HL-60/S4 treated with phorbol 12-myristate 13-acetate at 8.2 ng/mL for 4 days and 3 days (cell line): Measurements from ENCODE around the gene SHROOM2.

Experiments
- in situ Hi-C: fragments of 300-500 bp; cut with MboI; formaldehyde crosslinking; loops from 2 replicates; pipeline ENCODE4 v1.15.0; 2022; ENCODE audit warnings: low sequenced_read_pairs

The SHROOM2 gene

GRCh38 chrX:9927698-9928482, 141.7 kb downstream of the SHROOM2 start:
- in situ Hi-C loops, result no loop called here

GRCh38 chrX:9935436-9935835, 149.2 kb downstream of the SHROOM2 start:
- in situ Hi-C loops, result no loop called here

DNA sequence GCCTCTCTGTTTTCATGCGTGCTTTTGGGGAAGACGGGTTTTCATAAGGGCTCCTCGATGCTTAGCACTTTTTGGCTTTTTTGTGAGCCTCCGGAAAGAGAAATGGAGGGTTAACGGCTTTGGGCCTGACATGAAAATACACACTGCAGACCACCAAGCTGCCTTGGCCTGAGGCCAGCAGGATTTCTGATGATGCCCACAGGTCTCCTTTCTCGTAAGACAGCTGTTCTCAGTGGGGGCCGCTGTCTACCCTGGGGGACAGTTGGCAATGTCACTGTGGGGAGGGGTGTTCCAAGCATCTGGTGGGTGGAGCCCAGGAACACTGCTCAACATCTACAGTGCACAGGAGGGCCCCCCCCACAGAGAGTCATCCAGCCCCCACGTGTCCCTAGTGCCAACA, 151.5 kb downstream of the SHROOM2 start:
- in situ Hi-C loops, result no loop called here

GRCh38 chrX:9938516-9938915, 152.3 kb downstream of the SHROOM2 start:
- in situ Hi-C loops, result no loop called here

- in situ Hi-C loops, result no loop called here
These were observed 154.2 kb downstream of the SHROOM2 start for GRCh38 chrX:9940421-9940820.

DNA sequence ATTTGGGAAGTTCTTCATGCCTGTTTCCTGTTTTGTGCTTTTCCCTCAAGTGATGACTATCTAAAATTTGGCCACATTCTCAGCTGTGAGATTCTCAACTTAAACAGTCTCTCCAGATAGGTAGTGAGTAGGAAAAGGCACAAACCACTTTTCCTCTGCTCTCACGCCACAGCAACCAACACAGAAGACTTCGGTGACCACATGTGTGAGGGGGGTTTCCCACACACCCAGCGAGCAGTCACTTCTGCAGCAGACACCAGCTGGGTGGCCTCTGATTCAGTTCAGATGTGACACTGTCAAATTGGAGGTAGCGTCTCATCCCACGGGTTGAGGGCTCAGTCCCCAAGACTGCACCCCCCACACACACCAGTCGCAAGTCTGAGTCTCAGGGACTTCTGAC, 155.9 kb downstream of the SHROOM2 start:
- in situ Hi-C loops, result no loop called here

GRCh38 chrX:9943420-9943819, 157.2 kb downstream of the SHROOM2 start:
- in situ Hi-C loops, result no loop called here

DNA sequence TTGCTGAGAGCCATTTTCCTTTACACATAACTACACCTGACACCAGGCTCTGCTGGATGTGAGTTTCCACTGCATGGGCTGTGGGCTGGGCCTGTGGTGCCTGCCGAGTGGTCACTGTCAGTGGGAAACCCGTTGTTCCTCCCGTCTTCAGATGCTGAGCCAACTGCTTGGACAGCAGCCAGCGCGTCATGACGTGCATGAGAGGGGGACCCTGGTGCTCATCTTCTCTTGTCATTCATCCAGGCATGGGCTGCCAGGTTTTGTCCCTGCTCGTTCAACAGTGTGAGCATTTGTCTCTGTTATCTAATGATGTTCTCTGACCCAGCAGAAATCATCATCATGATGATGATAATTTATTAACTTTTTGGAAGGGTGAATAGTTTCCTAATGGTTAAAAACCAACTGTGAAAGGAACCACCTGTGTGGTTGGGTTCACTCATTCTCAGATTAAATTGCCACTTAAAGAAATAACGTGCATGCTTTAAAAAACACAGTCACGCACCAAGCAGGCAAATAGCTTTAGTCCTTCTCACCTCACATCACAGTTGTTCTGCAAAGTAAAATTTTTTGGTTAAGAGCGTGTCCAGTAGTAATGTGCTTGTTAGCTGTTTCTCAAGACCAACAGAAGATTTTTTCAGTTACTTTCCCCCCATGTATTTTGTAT, 161.0 kb downstream of the SHROOM2 start:
- in situ Hi-C loops, result no loop called here

DNA sequence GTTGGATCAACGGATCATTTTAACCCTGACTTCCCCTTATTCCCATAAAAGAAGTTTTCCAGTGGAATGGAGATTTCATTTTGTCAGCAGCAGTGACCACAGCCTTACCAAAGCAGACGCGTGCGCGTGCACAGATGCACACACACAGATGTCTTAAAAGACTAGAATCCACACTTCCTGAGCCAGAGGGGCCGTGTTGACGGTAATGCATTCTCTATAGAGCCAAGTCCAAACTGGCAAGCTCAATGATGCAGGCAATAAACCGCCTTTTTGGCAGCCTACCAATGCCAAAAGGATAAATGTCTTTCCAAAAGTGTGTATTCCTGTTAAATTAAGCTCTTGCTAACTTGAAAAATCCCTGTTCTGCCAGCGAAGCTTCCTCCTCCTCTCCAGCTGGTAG, 162.2 kb downstream of the SHROOM2 start:
- in situ Hi-C loops, result no loop called here

DNA sequence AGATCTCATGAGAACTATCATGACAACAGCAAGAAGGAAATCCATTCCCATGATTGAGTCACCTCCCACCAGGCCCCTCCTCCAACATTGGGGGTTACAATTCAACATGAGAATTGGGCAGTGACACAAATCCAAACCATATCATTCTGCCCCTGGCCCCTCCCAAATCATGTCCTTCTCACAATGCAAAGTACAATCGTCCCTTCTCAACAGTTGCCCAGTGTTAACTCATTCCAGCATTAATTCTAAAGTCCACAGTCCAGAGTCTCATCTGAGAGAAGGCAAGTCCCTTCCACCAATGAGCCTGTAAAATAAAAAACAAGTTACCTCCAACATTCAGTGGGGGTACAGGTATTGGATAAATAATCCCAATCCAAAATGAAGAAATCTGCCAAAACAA, 166.1 kb downstream of the SHROOM2 start:
- in situ Hi-C loops, result no loop called here

DNA sequence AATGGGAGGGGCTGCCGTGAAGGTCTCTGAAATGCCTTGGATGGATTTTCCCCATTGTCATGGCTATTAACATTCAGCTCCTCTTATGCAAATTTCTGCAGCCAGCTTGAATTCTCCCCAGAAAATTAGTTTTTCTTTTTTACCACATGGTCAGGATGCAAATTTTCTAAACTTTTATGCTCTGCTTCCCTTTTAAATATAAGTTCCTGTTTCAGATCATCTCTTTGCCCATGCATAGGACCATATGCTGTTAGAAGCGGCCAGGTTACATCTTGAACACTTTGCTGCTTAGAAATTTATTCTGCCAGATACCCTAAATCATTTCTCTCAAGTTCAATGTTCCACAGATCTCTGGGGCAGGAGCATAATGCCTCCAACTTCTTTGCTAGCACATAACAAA, 167.2 kb downstream of the SHROOM2 start:
- in situ Hi-C loops, result no loop called here

DNA sequence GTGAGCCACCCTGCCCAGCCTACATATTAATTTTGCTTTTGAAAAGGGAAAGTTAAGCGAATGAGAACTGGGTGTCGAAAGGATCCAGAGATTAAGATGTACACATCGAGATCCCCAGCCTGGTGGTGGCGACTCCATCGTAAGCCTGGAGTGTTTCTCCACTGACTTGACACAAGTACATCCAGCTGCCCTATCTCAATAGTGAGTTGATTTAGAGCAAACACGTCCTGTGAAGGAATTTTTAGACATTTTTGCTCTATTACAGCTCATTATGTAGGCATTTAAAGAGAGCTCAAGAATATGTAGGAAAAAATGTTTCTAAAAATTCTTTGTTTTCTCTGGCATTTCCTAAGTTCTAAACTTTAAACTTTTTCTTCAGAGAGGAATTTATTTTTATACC, 169.3 kb downstream of the SHROOM2 start:
- in situ Hi-C loops, result no loop called here

DNA sequence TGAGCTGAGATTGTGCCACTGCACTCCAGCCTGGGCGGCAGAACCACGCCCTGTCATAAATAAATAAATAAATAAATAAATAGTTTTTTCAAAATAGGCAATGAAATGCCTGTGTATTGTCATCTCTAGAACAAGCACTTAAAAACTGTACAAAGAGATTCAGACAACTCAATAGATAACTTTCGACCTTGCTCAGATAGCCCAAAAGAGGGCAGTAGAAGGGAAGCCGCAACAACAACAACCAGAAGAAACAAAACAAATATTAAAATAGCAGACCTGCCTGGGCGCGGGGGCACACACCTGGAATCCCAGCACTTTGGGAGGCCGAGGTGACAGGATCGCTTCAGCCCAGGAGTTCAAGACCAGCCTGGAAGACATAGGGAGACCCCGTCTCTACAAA, 171.5 kb downstream of the SHROOM2 start:
- in situ Hi-C loops, result no loop called here

DNA sequence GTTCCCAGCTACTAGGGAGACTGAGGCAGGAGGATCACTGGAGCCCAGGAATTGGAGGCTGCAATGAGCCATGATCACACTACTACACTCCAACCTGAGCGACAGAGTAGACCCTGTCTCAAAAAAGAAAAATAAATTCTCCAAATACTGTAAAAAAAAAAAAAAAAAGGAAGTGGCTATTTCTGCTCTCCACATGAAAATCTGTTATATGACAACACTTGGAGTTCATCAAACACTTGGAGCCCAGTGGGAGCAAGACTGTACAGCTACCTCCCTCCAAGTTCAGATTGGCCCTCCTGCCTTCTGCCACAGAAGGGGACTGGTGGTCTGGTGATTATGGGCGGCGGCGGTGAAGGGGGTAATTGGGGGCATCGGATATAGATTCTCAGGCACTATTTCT, 172.0 kb downstream of the SHROOM2 start:
- in situ Hi-C loops, result no loop called here

GRCh38 chrX:9961750-9962149, 175.5 kb downstream of the SHROOM2 start:
- in situ Hi-C loops, result no loop called here

- in situ Hi-C loops, result no loop called here
These were observed 180.7 kb downstream of the SHROOM2 start, which contains the start of gene CLDN34 for GRCh38 chrX:9966775-9967408. Gene CLDN34 (plus strand): TSS chrX:9967358. CDS start chrX:9967358, 0 bp downstream.

GRCh38 chrX:9977635-9978034, 191.4 kb downstream of the SHROOM2 start:
- in situ Hi-C loops, result loop anchor here (25.0 kb wide), 1 partner anchor 90 kb away; no protein-coding TSS in a partner anchor

DNA sequence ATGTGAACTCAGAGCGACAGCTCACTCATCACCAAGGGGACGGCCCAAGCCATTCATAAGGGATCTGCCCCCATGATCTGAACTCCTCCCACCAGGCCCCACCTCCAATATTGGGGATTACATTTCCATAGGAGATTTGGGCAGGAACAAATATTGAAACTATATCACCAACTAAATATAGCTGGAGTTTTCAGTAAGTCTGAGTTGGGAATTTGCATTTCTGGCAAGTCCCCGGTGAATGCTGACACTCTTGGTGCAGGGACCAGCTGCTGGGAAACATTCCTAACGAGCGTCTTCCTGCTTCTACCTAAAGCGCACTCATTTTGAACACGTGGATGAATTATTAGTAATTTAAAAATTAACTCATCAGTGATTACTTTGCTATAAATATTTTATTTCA, 194.2 kb downstream of the SHROOM2 start:
- in situ Hi-C loops, result loop anchor here (25.0 kb wide), 1 partner anchor 93 kb away; no protein-coding TSS in a partner anchor

- in situ Hi-C loops, result loop anchor here (25.0 kb wide), 1 partner anchor 94 kb away; no protein-coding TSS in a partner anchor
These were observed 194.7 kb downstream of the SHROOM2 start for GRCh38 chrX:9980927-9981326.

DNA sequence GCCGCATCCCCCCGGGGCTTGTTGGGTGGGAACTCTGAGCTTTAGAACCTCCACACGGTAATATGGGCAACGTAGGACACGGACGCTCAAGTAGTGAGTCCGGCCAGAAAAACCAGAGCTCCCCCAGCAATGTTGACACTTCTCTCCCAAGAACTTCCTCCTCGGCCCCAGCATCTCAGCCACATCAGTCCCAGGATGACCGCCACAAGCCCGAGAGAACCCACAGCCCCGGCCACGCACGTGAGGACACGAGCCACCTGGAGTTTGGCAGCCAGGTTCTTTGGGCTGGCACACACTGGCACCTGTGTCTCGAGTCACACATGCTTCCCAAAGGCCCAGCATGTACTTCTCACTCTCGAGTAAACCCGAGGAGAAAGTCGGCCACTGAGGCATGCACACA, 197.2 kb downstream of the SHROOM2 start:
- in situ Hi-C loops, result loop anchor here (25.0 kb wide), 1 partner anchor 96 kb away; no protein-coding TSS in a partner anchor

DNA sequence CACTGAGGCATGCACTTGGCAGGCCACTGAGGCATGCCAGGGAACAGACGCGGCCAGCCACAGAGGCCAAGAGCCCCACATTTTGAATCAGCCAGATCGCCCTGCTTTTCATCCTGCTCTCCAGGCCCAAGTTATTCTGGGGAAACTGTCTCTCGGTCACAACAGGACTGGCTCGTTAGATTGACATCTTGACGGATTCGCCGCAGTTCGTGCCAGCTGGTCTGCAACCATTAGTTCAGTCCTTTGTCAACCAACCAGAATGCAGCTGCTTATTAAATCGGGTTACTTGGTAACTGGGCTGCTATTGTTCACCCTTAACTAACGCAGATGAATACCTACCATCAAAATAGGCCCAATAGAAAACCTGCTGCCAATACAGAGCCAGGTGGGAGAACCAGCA, 197.6 kb downstream of the SHROOM2 start:
- in situ Hi-C loops, result loop anchor here (25.0 kb wide), 1 partner anchor 97 kb away; no protein-coding TSS in a partner anchor
